K562 (cell line): ENCODE measurements around the gene RABL6. TPM values are rescaled to one million over a fixed set of nuclear protein-coding genes. Genes with fewer than 3 reads are reported as not detected.

Source experiments
- CREB3 ChIP-seq: fragments of 450-650 bp; conservative IDR thresholded peaks from 2 replicates; pipeline ENCODE4 v1.6.1; 2016; ENCODE audit warnings: missing genetic modification characterization, low read depth, mild to moderate bottlenecking, missing compliant biosample characterization, moderate library complexity
- CTBP1 ChIP-seq: fragments of 450-650 bp; IDR thresholded peaks from 2 replicates; pipeline ENCODE4 v1.6.1; 2016; ENCODE audit warnings: borderline replicate concordance
- EP300 ChIP-seq: IDR thresholded peaks from 2 replicates; pipeline ENCODE4 v1.6.1; 2012; ENCODE audit warnings: low read length, improper control_type of control experiment
- FOXM1 ChIP-seq, 2 experiments: fragments of 450-650 bp in 1 of 2; sonication (generic) in 1 of 2; formaldehyde crosslinking in 1 of 2; IDR thresholded peaks; 2 replicates each; pipeline versions ENCODE4 v1.6.1 to v1.9.0; 2017 to 2022; ENCODE audit warnings: low read depth in 2 of 2, mild to moderate bottlenecking in 2 of 2, missing genetic modification reagents in 1 of 2, moderate library complexity in 1 of 2
- GTF3C2 ChIP-seq: IDR thresholded peaks from 3 replicates; pipeline ENCODE4 v1.6.1; 2011; ENCODE audit warnings: borderline replicate concordance, mild to moderate bottlenecking, moderate library complexity; ENCODE audit not compliant: insufficient read length; ENCODE audit errors: extremely low read depth
- HEY1 ChIP-seq: fragments of 250-450 bp; sonication (Bioruptor Pico); IDR thresholded peaks from 2 replicates; pipeline ENCODE4 v1.5.0; 2020; ENCODE audit warnings: mild to moderate bottlenecking, moderate library complexity, borderline replicate concordance
- HMGXB4 ChIP-seq: sonication (generic); formaldehyde crosslinking; IDR thresholded peaks from 2 replicates; pipeline ENCODE4 v1.8.1; 2023; ENCODE audit warnings: mild to moderate bottlenecking, missing genetic modification reagents
- PBX2 ChIP-seq, 2 experiments: IDR thresholded peaks in 1 of 2; conservative IDR thresholded peaks in 1 of 2; 2 replicates each; pipeline ENCODE4 v1.6.1; 2016; ENCODE audit warnings: low read depth in 2 of 2, mild to moderate bottlenecking in 1 of 2, missing compliant biosample characterization in 1 of 2, missing genetic modification characterization in 1 of 2, moderate library complexity in 1 of 2
- RBM14 ChIP-seq: fragments of 200-400 bp; formaldehyde crosslinking; IDR thresholded peaks from 2 replicates; pipeline ENCODE4 v1.6.1; 2018; ENCODE audit warnings: low read depth, mild to moderate bottlenecking, low read length, moderate library complexity, borderline replicate concordance; ENCODE audit not compliant: insufficient read depth
- TGIF2 ChIP-seq: sonication (generic); formaldehyde crosslinking; IDR thresholded peaks from 2 replicates; pipeline ENCODE4 v1.8.1; 2022; ENCODE audit warnings: mild to moderate bottlenecking, missing genetic modification reagents, moderate library complexity
- ZBTB49 ChIP-seq: sonication (generic); formaldehyde crosslinking; IDR thresholded peaks from 2 replicates; pipeline ENCODE4 v1.8.0; 2022; ENCODE audit warnings: missing genetic modification reagents, mild to moderate bottlenecking, borderline replicate concordance
- ZNF280B ChIP-seq: fragments of 250-450 bp; sonication (Bioruptor Pico); IDR thresholded peaks from 2 replicates; pipeline ENCODE4 v1.5.1; 2021; ENCODE audit warnings: mild to moderate bottlenecking
- ZNF583 ChIP-seq: fragments of 250-450 bp; sonication (Bioruptor Pico); IDR thresholded peaks from 2 replicates; pipeline ENCODE4 v1.4.0; 2020
- polyA plus RNA-seq, 8 experiments: library from polyadenylated mRNA; depleted of rRNA in 4 of 8; stranded (reverse) in 5 of 8; unstranded in 3 of 8; fragments of >200 nt; fragmentation: Nextera tagmentation in 2 of 8; fragmentation: Illumina TruSeq in 1 of 8; extraction: Ambion mirVana in 2 of 8; extraction: Trizol in 1 of 8; gene quantifications; 2 replicates each; pipeline versions ENCODE4 v1.2.1 to v1.2.3, GENCODE V29; 2011 to 2014; ENCODE audit warnings: inconsistent platforms in 1 of 8, missing spikeins in 1 of 8
- total RNA-seq, 7 experiments: library from RNA; depleted of rRNA in 6 of 7; stranded (reverse); fragments of >200 nt in 6 of 7; fragmentation: Illumina TruSeq in 2 of 7; extraction: Trizol in 2 of 7; gene quantifications; 2 replicates each; pipeline versions ENCODE4 v1.2.1 to v1.2.3, GENCODE V29; 2011 to 2021; ENCODE audit warnings: low replicate concordance in 1 of 7

RABL6 gene
- total and polyA plus RNA-seq, 9 of the 15 experiments (the other 6 are each of a cell fraction or from before 2014, with no cell fraction given): 5.6 to 181 (median 84.5) TPM

- TF ChIP-seq ZNF280B (no peak), ZNF583 (CRISPR knock-in tag) (peak; percentile 88), ZBTB49 (CRISPR knock-in tag) (no peak), HEY1 (CRISPR knock-in tag) (no peak), HMGXB4 (CRISPR knock-in tag) (no peak), CREB3 (peak; percentile 96), PBX2 (CRISPR knock-in tag; IDR thresholded peaks at IDR 0.05; ENCODE audit: low read depth) (no peak), PBX2 (tag; conservative IDR thresholded peaks at IDR 0.05; ENCODE audit: low read depth) (0 out of 2 replicates have a peak, but pooled peaks have one; percentile 13), CTBP1 (no peak), TGIF2 (CRISPR knock-in tag) (no peak), FOXM1 (IDR thresholded peaks at IDR 0.05; ENCODE audit: low read depth) (no peak), FOXM1 (CRISPR knock-in tag; IDR thresholded peaks at IDR 0.05; ENCODE audit: low read depth) (no peak), RBM14 (no peak), GTF3C2 (no peak), EP300 (no peak)
Observed at GRCh38 chr9:136789523-136789937, 18.2 kb upstream of the RABL6 start (continued).
